ENCODE results near the gene NATD1. TPM values are rescaled to one million over a fixed set of nuclear protein-coding genes. Genes with fewer than 3 reads are reported as not detected.

NATD1 gene
- total RNA-seq, 1 experiment from 2014 or later, result 3.1 TPM

- ChIA-PET POLR2A (interaction anchor here (1.0 kb wide), 1 partner anchor 9 kb away, joined by 4 read pairs; no protein-coding TSS in a partner anchor), RAD21 (ENCODE audit: low non-redundant PET in 1 of 2, low total read pairs in 2 of 2, uncharacterized antibody in 2 of 2, unreplicated experiment in 2 of 2) (no interaction called here), CTCF (no interaction called here)
- no peak for ATAC-seq
- intact Hi-C loops (cut with micrococcal nuclease), result no loop called here
- no TSS peak for BruUV-seq (replicated peaks)
- Histone ChIP-seq H4K20me1 (ENCODE audit: insufficient read depth) (no peaks in the 10 kb centered on the region; the same call in 1 of the 2 replicates), H3K9me2 (ENCODE audit: insufficient read depth) (no peaks in the 10 kb centered on the region), H3K4me2 (ENCODE audit: low read length) (no peak overlapping the region), H3K9me3 (ENCODE audit: control insufficient read depth in 1 of 2, insufficient read depth in 1 of 2, low read depth in 1 of 2, low read length in 2 of 2) (peaks cover 0 to 3% of the 10 kb centered on the region in 2 experiments; a peak in 1 of 4 replicates), H3K9ac (ENCODE audit: low read length) (no peak overlapping the region), H2AFZ (ENCODE audit: low read depth, low read length, poor library complexity, severe bottlenecking) (no peak overlapping the region), H3K27me3 (ENCODE audit: insufficient read depth, low read length) (no peaks in the 10 kb centered on the region), H3K4me3 (replicated peaks in 1 of 2; ENCODE audit: low read depth in 1 of 2, low read length in 2 of 2) (no peak overlapping the region), H3K27ac (ENCODE audit: low read depth, low read length) (no peak overlapping the region), H3K79me2 (ENCODE audit: insufficient read depth, low read length) (peaks cover 79% of the 10 kb centered on the region), H3K36me3 (ENCODE audit: control insufficient read depth in 1 of 2, insufficient read depth in 2 of 2, low read length in 2 of 2) (peaks cover 15 to 39% of the 10 kb centered on the region in 2 experiments), H3K4me1 (ENCODE audit: control insufficient read depth in 1 of 2, insufficient read depth in 2 of 2, low read length in 2 of 2) (no peaks in the 10 kb centered on the region; a peak in 1 of 4 replicates)
- TF ChIP-seq POLR2AphosphoS5 (IDR thresholded peaks at IDR 0.05; ENCODE audit: low read depth, low read length) (no peak), ATF3 (IDR thresholded peaks at IDR 0.05) (no peak), MAX (IDR thresholded peaks at IDR 0.05) (no peak), ELF1 (IDR thresholded peaks at IDR 0.05; ENCODE audit: borderline replicate concordance, low read depth) (no peak), CTCF (IDR thresholded peaks at IDR 0.05 in 2 of 3, conservative IDR thresholded peaks at IDR 0.05 in 1 of 3; ENCODE audit: borderline replicate concordance in 1 of 3, insufficient read depth in 1 of 3, low read depth in 2 of 3, low read length in 2 of 3) (no peak), ZNF274 (IDR thresholded peaks at IDR 0.05; ENCODE audit: low read depth, low read length) (no peak), ZFX (IDR thresholded peaks at IDR 0.05) (no peak), EZH2 (IDR thresholded peaks at IDR 0.05) (no peak), EGR1 (IDR thresholded peaks at IDR 0.05; ENCODE audit: low read depth) (no peak), CEBPB (IDR thresholded peaks at IDR 0.05; ENCODE audit: low read depth) (no peak), POLR2A (IDR thresholded peaks at IDR 0.05; ENCODE audit: borderline replicate concordance, extremely low read depth, insufficient read depth, insufficient read length) (no peak), RAD21 (IDR thresholded peaks at IDR 0.05; ENCODE audit: low read depth) (no peak), CBX3 (IDR thresholded peaks at IDR 0.05; ENCODE audit: low read depth) (no peak), FOSL1 (IDR thresholded peaks at IDR 0.05; ENCODE audit: low read depth) (no peak), SIN3A (IDR thresholded peaks at IDR 0.05; ENCODE audit: low read depth) (no peak), ZBTB33 (IDR thresholded peaks at IDR 0.05; ENCODE audit: extremely low read depth, insufficient replicate concordance, low read length) (no peak), YY1 (IDR thresholded peaks at IDR 0.05; ENCODE audit: extremely low read depth, insufficient replicate concordance, low read depth, low read length) (no peak), SP1 (IDR thresholded peaks at IDR 0.05; ENCODE audit: low read depth) (no peak), TCF7L2 (IDR thresholded peaks at IDR 0.05; ENCODE audit: borderline replicate concordance, extremely low read depth, insufficient read depth, insufficient read length) (no peak)
- DNase-seq (ENCODE audit: low read depth, low spot score), result no peak
Observed at GRCh38 chr17:21296097-21297025, 43.2 kb upstream of the NATD1 start.
